Activated naive CD8-positive, alpha-beta T cell (primary cell): ENCODE results near the gene CLDN17.

Experiments used
- H3K27ac Mint-ChIP-seq: one replicate; pipeline ENCODE4 v1.8.0; 2021; ENCODE audit warnings: mixed read lengths
- H3K27me3 Mint-ChIP-seq: one replicate; pipeline ENCODE4 v1.8.0; 2021; ENCODE audit warnings: mixed read lengths
- H3K36me3 Mint-ChIP-seq: one replicate; pipeline ENCODE4 v1.8.0; 2021; ENCODE audit warnings: mixed read lengths
- H3K4me1 Mint-ChIP-seq: one replicate; pipeline ENCODE4 v1.8.0; 2021; ENCODE audit warnings: low read depth, mixed read lengths
- H3K4me3 Mint-ChIP-seq: one replicate; pipeline ENCODE4 v1.8.0; 2021; ENCODE audit warnings: mild to moderate bottlenecking, mixed read lengths
- H3K9me3 Mint-ChIP-seq: one replicate; pipeline ENCODE4 v1.8.0; 2021; ENCODE audit warnings: low read depth, mixed read lengths

Gene CLDN17

GRCh38 chr21:30153697-30154340 lies 12.8 kb downstream of the CLDN17 start:
- Mint-ChIP-seq H3K36me3 (no peaks in the 10 kb centered on the region), H3K4me1 (no peaks in the 10 kb centered on the region), H3K27me3 (peaks cover 1% of the 10 kb centered on the region), H3K9me3 (no peaks in the 10 kb centered on the region), H3K4me3 (no peak overlapping the region), H3K27ac (no peak overlapping the region)

- Mint-ChIP-seq H3K36me3 (no peaks in the 10 kb centered on the region), H3K27me3 (peaks cover 1% of the 10 kb centered on the region), H3K4me1 (no peaks in the 10 kb centered on the region), H3K4me3 (no peak overlapping the region), H3K27ac (no peak overlapping the region), H3K9me3 (no peaks in the 10 kb centered on the region)
Measured at GRCh38 chr21:30152792-30153191, 13.8 kb downstream of the CLDN17 start.

GRCh38 chr21:30148906-30149305 lies 17.7 kb downstream of the CLDN17 start:
- H3K4me1 Mint-ChIP-seq, result no peaks in the 10 kb centered on the region
- H3K36me3 Mint-ChIP-seq, result no peaks in the 10 kb centered on the region
- H3K9me3 Mint-ChIP-seq, result no peaks in the 10 kb centered on the region
- H3K27me3 Mint-ChIP-seq, result peaks cover 1% of the 10 kb centered on the region
- H3K27ac Mint-ChIP-seq, result no peak overlapping the region
- no peak overlapping the region for H3K4me3 Mint-ChIP-seq

- H3K27me3 Mint-ChIP-seq, result peaks cover 1% of the 10 kb centered on the region
- H3K27ac Mint-ChIP-seq, result no peak overlapping the region
- H3K4me3 Mint-ChIP-seq, result no peak overlapping the region
- no peaks in the 10 kb centered on the region for H3K4me1 Mint-ChIP-seq
- H3K9me3 Mint-ChIP-seq, result no peaks in the 10 kb centered on the region
- H3K36me3 Mint-ChIP-seq, result no peaks in the 10 kb centered on the region
Measured at GRCh38 chr21:30146558-30147282, 19.9 kb downstream of the CLDN17 start.

GRCh38 chr21:30138483-30138882 lies 28.1 kb downstream of the CLDN17 start:
- no peak overlapping the region for H3K4me3 Mint-ChIP-seq

GRCh38 chr21:30129246-30129645 lies 37.4 kb downstream of the CLDN17 start:
- H3K4me1 Mint-ChIP-seq, result no peaks in the 10 kb centered on the region
- no peak overlapping the region for H3K4me3 Mint-ChIP-seq
- H3K9me3 Mint-ChIP-seq, result no peaks in the 10 kb centered on the region
- peaks cover 4% of the 10 kb centered on the region for H3K27me3 Mint-ChIP-seq
- no peaks in the 10 kb centered on the region for H3K36me3 Mint-ChIP-seq
- no peak overlapping the region for H3K27ac Mint-ChIP-seq

More at GRCh38 chr21:30138483-30138882, 28.1 kb downstream of the CLDN17 start:
- no peaks in the 10 kb centered on the region for H3K36me3 Mint-ChIP-seq
- peaks cover 3% of the 10 kb centered on the region for H3K27me3 Mint-ChIP-seq
- no peaks in the 10 kb centered on the region for H3K9me3 Mint-ChIP-seq
- no peaks in the 10 kb centered on the region for H3K4me1 Mint-ChIP-seq
- no peak overlapping the region for H3K27ac Mint-ChIP-seq

GRCh38 chr21:30126576-30126975 lies 40.0 kb downstream of the CLDN17 start:
- Mint-ChIP-seq H3K27me3 (peaks cover 2% of the 10 kb centered on the region), H3K36me3 (no peaks in the 10 kb centered on the region), H3K4me3 (no peak overlapping the region), H3K4me1 (no peaks in the 10 kb centered on the region), H3K27ac (no peak overlapping the region), H3K9me3 (no peaks in the 10 kb centered on the region)

GRCh38 chr21:30117631-30118030 lies 49.0 kb downstream of the CLDN17 start:
- Mint-ChIP-seq H3K9me3 (no peaks in the 10 kb centered on the region), H3K27ac (no peak overlapping the region), H3K4me3 (no peak overlapping the region), H3K27me3 (no peaks in the 10 kb centered on the region), H3K36me3 (no peaks in the 10 kb centered on the region), H3K4me1 (no peaks in the 10 kb centered on the region)

- Mint-ChIP-seq H3K36me3 (no peaks in the 10 kb centered on the region), H3K4me1 (no peaks in the 10 kb centered on the region), H3K27me3 (peaks cover 2% of the 10 kb centered on the region), H3K27ac (no peak overlapping the region), H3K4me3 (no peak overlapping the region), H3K9me3 (peaks cover 4% of the 10 kb centered on the region)
Measured at GRCh38 chr21:30116479-30116878, 50.1 kb downstream of the CLDN17 start.
